DOHH2 (cell line): Measurements from ENCODE around the gene SLC1A1.

Source experiments
- EZH2phosphoT487 ChIP-seq: fragments of 200-600 bp; sonication (generic); IDR thresholded peaks from 2 replicates; pipeline ENCODE4 v1.6.1; 2017; ENCODE audit warnings: borderline replicate concordance, mild to moderate bottlenecking, antibody characterized with exemption, low read length, moderate library complexity, mixed read lengths
- TF ChIP-seq, protein P1 (sequence below): fragments of 200-600 bp; sonication (generic); IDR thresholded peaks from one replicate; pipeline ENCODE4 v1.5.1; 2014; ENCODE audit warnings: antibody characterized with exemption, mild to moderate bottlenecking, low read depth, low read length; ENCODE audit not compliant: poor library complexity, severe bottlenecking

DNA sequence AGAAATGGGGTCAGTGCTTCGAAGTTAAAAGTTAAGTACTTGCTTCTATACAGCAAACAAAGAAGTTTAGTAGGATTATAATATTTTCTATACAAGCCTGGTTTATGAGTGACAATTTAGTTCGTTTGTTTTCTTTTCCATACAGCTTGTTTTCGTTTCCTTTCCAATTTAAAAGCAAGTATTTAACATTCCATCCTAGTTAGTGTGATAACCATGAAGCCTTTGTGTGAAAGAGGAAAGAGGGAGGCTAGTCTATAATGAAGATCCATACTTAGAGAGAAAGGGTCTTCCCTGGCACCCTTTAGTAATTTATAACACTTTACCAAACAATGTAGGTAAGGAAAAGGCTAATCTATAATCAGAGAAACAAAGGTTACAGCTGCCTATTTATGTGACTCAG, 51.0 kb downstream of the SLC1A1 start:
- TF ChIP-seq, protein P1, sequence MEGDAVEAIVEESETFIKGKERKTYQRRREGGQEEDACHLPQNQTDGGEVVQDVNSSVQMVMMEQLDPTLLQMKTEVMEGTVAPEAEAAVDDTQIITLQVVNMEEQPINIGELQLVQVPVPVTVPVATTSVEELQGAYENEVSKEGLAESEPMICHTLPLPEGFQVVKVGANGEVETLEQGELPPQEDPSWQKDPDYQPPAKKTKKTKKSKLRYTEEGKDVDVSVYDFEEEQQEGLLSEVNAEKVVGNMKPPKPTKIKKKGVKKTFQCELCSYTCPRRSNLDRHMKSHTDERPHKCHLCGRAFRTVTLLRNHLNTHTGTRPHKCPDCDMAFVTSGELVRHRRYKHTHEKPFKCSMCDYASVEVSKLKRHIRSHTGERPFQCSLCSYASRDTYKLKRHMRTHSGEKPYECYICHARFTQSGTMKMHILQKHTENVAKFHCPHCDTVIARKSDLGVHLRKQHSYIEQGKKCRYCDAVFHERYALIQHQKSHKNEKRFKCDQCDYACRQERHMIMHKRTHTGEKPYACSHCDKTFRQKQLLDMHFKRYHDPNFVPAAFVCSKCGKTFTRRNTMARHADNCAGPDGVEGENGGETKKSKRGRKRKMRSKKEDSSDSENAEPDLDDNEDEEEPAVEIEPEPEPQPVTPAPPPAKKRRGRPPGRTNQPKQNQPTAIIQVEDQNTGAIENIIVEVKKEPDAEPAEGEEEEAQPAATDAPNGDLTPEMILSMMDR, result no peak
- no peak for TF ChIP-seq EZH2phosphoT487
